ENCODE measurements around the gene TCF25.
"Not testable (repeated sequence)": the region's sequence is repeated elsewhere in the genome, so short reads cannot be mapped to it uniquely, and the experiment has no call there.

The TCF25 gene

DNA sequence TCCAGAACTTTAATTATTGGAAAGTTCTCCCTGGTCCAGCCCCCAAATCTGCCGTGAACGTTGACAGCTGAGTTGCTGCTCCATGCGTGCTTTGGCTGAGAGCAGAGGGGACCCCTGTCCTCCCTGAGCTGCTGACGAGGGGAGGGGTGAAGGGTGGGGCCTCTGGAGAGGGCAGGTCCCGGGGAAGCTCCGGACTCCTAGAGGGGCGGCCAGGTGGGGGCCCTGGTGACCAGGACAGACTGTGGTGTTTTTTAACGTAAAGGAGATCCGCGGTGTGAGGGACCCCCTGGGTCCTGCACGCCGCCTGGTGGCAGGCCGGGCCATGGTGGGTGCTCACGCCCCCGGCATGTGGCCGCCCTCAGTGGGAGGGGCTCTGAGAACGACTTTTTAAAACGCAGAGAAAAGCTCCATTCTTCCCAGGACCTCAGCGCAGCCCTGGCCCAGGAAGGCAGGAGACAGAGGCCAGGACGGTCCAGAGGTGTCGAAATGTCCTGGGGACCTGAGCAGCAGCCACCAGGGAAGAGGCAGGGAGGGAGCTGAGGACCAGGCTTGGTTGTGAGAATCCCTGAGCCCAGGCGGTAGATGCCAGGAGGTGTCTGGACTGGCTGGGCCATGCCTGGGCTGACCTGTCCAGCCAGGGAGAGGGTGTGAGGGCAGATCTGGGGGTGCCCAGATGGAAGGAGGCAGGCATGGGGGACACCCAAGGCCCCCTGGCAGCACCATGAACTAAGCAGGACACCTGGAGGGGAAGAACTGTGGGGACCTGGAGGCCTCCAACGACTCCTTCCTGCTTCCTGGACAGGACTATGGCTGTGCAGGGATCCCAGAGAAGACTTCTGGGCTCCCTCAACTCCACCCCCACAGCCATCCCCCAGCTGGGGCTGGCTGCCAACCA, 45.3 kb downstream of the TCF25 start, which contains the start of gene MC1R:
TSS of gene MC1R (plus strand) at position 410 of the 895 bp plus-strand sequence. CDS start at position 807, 397 bp downstream.
- no peak for DNase-seq (ENCODE audit: low read depth, low spot score)

- DNase-seq (ENCODE audit: low read depth, low spot score): no peak
Measured at GRCh38 chr16:89919535-89920406, 46.4 kb downstream of the TCF25 start.

DNA sequence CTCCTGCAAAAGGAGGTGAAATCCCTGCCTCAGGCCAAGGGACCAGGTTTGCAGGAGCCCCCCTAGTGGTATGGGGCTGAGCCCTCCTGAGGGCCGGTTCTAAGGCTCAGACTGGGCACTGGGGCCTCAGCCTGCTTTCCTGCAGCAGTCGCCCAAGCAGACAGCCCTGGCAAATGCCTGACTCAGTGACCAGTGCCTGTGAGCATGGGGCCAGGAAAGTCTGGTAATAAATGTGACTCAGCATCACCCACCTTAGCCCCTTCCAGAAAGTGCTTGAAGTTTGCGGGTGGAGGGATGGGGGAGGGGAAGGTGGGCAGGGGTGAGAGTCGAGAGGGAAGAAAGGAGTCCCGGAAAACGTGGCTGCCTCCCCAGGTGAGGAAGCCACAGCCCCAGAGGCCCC, 47.3 kb downstream of the TCF25 start:
- DNase-seq (ENCODE audit: low read depth, low spot score): no peak

DNA sequence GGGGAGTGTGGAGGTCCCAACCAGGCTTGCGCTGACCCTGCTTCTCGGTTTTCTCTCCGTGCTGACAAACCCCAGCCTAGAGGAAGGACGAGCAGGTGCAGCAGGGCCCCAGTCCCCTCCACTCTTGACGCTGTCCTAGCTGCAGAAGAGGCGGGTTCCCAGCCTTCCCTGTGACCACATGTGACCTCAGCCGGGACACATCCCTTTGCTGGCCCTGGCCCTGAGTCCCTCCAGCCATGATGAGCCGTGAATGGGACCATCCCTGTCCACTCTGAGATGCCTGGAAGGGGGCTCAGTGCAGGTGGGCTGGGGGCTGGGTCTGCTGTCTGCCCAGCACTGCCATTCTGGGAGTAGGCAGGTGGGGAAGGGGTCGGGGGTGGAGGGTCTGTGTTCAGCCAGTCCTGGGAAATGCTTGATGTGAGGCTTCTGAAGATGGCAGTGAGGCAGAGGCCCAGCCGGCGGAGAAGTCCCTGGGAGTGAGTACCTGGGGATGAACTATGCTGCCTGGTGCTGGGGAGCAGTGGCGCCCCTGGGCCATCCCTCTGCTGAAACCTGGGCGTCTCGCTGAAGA, 47.8 kb downstream of the TCF25 start:
- no peak for DNase-seq (ENCODE audit: low read depth, low spot score)

GRCh38 chr16:89921702-89922476, 48.5 kb downstream of the TCF25 start:
- no peak for DNase-seq (ENCODE audit: low read depth, low spot score)

DNA sequence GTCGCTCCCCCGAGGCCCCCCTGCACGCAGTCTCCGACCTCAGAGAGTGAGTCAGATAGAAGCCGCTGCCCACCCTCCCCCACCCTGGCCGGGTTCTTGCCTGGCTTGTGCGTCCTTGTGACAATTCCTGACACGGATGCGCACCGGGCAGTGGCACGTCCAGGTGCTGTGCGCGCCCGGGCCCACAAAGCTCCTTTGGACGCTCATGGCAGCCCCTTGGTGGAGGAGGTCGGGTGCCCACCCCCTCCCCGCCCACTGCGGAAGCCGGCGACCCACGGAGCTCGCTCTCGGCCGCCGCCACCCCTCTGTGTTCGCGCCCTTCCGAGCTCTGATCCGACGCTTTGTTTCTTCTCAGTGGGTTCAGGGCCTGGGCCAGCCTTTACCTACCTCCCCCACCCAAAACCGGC, 49.1 kb downstream of the TCF25 start:
- no peak for DNase-seq (ENCODE audit: low read depth, low spot score)

GRCh38 chr16:89922884-89923639, 49.7 kb downstream of the TCF25 start, which contains the start of gene TUBB3:
TSS of gene TUBB3 (plus strand) at chr16:89923342. CDS start at chr16:89923402, 60 bp downstream.
- DNase-seq (ENCODE audit: low read depth, low spot score): no peak

DNA sequence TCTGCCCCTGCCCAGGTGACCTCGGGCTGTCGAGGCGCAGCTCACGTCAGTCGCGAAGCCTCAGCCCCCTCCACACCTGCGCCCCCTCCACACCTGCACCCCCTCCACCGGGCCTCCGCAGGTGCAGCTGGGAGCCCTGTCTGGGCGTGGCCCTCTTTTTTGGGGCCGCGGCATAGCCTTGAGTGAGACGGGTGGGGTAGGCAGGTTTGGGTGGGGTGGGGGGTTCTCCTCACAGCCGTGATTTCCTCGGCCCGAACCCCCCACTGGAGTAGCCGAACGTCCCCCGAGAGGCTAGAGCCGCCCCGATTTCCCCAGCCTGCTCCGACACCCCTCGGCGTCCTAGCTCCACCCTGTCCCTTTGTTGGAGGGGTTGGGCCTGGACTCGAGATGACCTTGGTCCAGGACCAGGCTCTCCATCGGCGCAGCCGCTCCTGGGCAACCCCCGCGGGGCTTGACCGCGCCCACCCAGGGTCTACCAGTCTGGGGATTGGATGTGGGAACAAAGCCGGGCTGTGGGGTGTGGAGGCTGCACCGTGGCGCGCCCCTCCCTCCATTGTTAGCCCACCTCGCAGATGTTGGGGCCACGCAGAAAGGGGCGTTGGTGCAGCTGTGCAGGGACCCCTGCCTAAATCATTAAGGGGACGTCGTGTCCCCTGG, 50.4 kb downstream of the TCF25 start:
- DNase-seq (ENCODE audit: low read depth, low spot score): no peak

DNA sequence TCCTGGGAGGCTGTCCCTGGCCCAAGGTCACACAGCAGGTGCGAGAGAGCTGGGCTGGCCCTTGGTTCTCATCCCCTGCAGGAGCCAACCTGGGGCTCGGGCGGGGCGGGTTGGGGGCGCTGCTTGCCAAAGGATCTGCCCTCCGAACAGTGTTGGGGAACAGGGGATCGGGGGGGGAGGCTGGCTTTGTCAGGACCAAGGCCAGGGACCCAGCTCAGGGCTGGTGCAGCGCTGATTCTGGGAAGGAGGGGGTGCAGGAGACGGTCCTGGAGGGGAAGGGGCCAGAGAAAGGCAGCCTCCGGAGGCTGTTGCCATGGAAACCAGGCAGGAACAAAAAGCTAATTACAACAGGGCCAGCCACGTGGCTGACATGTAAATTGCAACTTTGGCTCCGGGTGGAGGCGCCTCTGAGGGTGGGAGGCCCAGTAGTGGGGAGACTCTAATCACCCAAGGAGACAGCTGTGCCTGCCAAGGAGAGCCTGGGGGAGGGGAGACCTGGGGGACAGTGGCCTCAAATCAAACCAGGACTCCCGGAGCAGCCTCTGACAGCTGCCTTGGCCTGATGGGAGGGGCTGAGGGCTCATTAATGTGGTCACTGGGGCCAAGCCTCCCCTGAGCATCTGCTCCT, 51.0 kb downstream of the TCF25 start:
- DNase-seq (ENCODE audit: low read depth, low spot score): no peak

DNA sequence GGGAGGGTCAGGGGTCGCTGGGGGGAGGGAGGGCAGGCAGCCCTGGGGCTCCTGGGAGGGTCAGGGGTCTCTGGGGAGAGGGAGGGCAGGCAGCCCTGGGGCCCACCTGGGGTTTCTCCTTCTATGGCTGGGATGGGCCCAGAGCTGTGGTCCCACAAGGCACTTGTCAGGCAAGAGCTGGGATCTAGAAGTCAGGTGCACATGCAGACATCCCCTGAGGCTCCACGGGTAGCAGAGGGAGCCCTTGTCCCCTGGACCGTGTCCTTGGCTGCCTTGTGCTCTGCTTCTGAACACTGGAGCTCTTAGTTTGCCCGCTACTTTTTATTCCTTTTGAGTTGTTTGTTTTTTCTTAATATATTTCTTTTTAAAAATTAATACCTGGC, 51.5 kb downstream of the TCF25 start:
- no peak for DNase-seq (ENCODE audit: low read depth, low spot score)

GRCh38 chr16:89925596-89926079, 52.2 kb downstream of the TCF25 start:
- DNase-seq (ENCODE audit: low read depth, low spot score): no peak

GRCh38 chr16:89931305-89931896, 58.0 kb downstream of the TCF25 start:
- DNase-seq (ENCODE audit: low read depth, low spot score): no peak

- DNase-seq (ENCODE audit: low read depth, low spot score): no peak
Measured at GRCh38 chr16:89931964-89932363, 58.6 kb downstream of the TCF25 start.

GRCh38 chr16:89934019-89934418, 60.6 kb downstream of the TCF25 start:
- DNase-seq (ENCODE audit: low read depth, low spot score): not testable (repeated sequence)

DNA sequence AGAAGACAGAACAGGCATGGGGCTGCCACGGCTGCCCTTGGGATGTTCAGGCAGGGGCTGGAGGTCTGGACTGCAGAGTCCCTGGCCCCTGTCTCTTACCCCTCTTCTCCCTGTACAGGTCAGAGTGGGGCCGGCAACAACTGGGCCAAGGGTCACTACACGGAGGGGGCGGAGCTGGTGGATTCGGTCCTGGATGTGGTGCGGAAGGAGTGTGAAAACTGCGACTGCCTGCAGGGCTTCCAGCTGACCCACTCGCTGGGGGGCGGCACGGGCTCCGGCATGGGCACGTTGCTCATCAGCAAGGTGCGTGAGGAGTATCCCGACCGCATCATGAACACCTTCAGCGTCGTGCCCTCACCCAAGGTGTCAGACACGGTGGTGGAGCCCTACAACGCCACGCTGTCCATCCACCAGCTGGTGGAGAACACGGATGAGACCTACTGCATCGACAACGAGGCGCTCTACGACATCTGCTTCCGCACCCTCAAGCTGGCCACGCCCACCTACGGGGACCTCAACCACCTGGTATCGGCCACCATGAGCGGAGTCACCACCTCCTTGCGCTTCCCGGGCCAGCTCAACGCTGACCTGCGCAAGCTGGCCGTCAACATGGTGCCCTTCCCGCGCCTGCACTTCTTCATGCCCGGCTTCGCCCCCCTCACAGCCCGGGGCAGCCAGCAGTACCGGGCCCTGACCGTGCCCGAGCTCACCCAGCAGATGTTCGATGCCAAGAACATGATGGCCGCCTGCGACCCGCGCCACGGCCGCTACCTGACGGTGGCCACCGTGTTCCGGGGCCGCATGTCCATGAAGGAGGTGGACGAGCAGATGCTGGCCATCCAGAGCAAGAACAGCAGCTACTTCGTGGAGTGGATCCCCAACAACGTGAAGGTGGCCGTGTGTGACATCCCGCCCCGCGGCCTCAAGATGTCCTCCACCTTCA, 61.5 kb downstream of the TCF25 start:
- no peak for DNase-seq (ENCODE audit: low read depth, low spot score)

DNA sequence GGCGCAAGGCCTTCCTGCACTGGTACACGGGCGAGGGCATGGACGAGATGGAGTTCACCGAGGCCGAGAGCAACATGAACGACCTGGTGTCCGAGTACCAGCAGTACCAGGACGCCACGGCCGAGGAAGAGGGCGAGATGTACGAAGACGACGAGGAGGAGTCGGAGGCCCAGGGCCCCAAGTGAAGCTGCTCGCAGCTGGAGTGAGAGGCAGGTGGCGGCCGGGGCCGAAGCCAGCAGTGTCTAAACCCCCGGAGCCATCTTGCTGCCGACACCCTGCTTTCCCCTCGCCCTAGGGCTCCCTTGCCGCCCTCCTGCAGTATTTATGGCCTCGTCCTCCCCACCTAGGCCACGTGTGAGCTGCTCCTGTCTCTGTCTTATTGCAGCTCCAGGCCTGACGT, 62.2 kb downstream of the TCF25 start:
- not testable (repeated sequence) for DNase-seq (ENCODE audit: low read depth, low spot score)

GRCh38 chr16:89936034-89936433, 62.6 kb downstream of the TCF25 start:
- no peak for DNase-seq (ENCODE audit: low read depth, low spot score)

DNA sequence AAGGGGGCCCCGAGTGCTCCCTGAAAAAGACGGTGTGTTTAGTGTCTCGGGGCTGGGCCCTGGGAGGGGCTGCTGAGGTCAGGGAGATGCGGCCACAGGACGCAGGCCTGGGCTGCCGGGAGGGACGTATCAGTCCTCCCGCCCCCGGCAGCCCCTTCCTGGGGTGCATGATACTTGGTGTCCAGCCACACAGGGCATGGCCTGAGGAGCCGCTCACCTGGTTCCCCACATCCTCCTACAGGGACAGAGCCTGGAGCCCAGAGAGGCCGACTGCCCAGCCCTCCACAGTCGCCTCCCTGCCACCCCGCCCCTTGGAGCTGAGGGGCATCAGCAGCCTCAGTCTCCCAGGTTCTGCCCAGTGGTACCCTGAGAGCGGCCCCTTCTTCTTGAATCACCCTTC, 63.1 kb downstream of the TCF25 start:
- DNase-seq (ENCODE audit: low read depth, low spot score): no peak

All from activated CD4-positive, CD25-positive, alpha-beta regulatory T cell treated with anti-CD3 and anti-CD28 coated beads, Interleukin-2, amount 50 U/mL, for 16 hours (primary cell).